Measurements from ENCODE around the gene CAND2. TPM values are rescaled to one million over a fixed set of nuclear protein-coding genes. Genes with fewer than 3 reads are reported as not detected.

The CAND2 gene
- total and polyA plus RNA-seq, 9 of the 15 experiments (the other 6 are each of a cell fraction or from before 2014, with no cell fraction given) = 0.91 to 14.9 (median 4.3) TPM

- TF ChIP-seq VEZF1 (CRISPR knock-in tag; IDR thresholded peaks at IDR 0.05) (peak; percentile 92), E2F6 (IDR thresholded peaks at IDR 0.05; ENCODE audit: borderline replicate concordance in 1 of 2, extremely low read depth in 1 of 2, insufficient read depth in 1 of 2, insufficient read length in 1 of 2, low read depth in 1 of 2, low read length in 1 of 2, poor library complexity in 1 of 2, severe bottlenecking in 1 of 2) (peak; percentile 68 to 86), ARID1B (IDR thresholded peaks at IDR 0.05) (0 out of 2 replicates have a peak, but pooled peaks have one; percentile 25), ZNF408 (CRISPR knock-in tag; IDR thresholded peaks at IDR 0.05; ENCODE audit: low read depth) (no peak), ZNF695 (CRISPR knock-in tag; IDR thresholded peaks at IDR 0.05) (no peak), HDAC6 (IDR thresholded peaks at IDR 0.05; ENCODE audit: low read depth, low read length) (no peak), ZNF311 (CRISPR knock-in tag; IDR thresholded peaks at IDR 0.05) (0 out of 2 replicates have a peak, but pooled peaks have one; percentile 45), TEAD2 (tag; IDR thresholded peaks at IDR 0.05) (no peak), NCOR1 (IDR thresholded peaks at IDR 0.05) (no peak), FUS (optimal IDR thresholded peaks at IDR 0.05; ENCODE audit: low read depth, low read length) (no peak), TFE3 (CRISPR knock-in tag; IDR thresholded peaks at IDR 0.05) (no peak), ZNF124 (CRISPR knock-in tag; IDR thresholded peaks at IDR 0.05) (no peak), RBM39 (optimal IDR thresholded peaks at IDR 0.05; ENCODE audit: low read depth, low read length) (no peak), BRD4 (IDR thresholded peaks at IDR 0.05) (no peak), ZNF518B (CRISPR knock-in tag; IDR thresholded peaks at IDR 0.05) (no peak), FOXO4 (CRISPR knock-in tag; IDR thresholded peaks at IDR 0.05) (no peak)
Observed at GRCh38 chr3:12796171-12797123, at the start of gene CAND2 (continued).

Measured in K562 (cell line).